C1 segment of cervical spinal cord (tissue), 14 donors: ENCODE results near the gene PTPN11.
"Not testable (repeated sequence)": the region's sequence is repeated elsewhere in the genome, so short reads cannot be mapped to it uniquely, and the experiment has no call there.

Source experiments
- DNase-seq, 14 donors: peaks; one replicate each; lab custom pipeline; 2025; lab: John Stamatoyannopoulos, UW

Gene PTPN11

GRCh38 chr12:112448165-112448564 is 29.4 kb downstream of the PTPN11 start:
- DNase-seq, result not testable (repeated sequence)

DNA sequence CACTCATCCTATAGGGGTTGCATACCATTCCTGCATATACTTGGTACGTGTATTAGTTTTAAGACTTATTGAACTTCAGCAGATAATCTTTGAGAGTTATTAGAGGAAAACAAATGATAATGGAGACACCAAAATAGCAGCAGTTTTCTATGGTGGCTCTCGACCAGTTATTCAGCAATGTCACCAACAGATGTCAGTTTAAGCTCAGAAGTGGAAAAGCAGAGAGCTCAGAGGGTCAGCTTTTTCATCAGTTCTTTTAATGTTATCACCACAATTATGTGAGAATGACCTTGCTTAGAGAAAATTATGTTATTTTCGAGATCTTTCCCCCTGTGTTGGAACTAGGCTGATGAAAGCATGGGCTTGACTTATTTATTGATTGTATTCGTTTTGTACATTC is 32.0 kb downstream of the PTPN11 start:
- DNase-seq, result peak in 2 of 14 donors; percentile 2 to 11

GRCh38 chr12:112456029-112456428 is 37.3 kb downstream of the PTPN11 start:
- DNase-seq, result peak in 8 of 14 donors; percentile 1 to 24 (median 10)

- not testable (repeated sequence) for DNase-seq
Observed at GRCh38 chr12:112457142-112457541, 38.4 kb downstream of the PTPN11 start.

DNA sequence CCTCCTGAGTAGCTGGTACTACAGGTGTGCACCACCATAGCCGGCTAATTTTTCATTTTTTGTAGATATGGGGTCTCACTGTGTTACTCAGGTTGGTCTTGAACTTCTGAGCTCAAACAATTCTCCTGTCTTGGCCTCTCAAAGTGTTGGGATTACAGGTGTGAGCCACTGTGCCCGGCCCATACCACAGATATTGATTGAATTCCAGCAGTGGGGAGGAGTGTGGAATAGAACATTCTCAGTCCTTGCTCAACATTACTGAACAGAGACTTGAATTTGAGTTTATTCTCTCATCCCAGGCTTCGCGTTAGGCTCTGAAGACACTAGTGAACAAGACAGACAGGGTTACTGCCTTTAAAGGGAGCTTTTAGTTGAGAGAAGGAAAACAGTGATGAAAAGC is 39.6 kb downstream of the PTPN11 start:
- no peak for DNase-seq

GRCh38 chr12:112458751-112459150 is 40.0 kb downstream of the PTPN11 start:
- no peak for DNase-seq

- no peak for DNase-seq
Observed at GRCh38 chr12:112463478-112463877, 44.7 kb downstream of the PTPN11 start.

- DNase-seq, result no peak
Observed at GRCh38 chr12:112464605-112465004, 45.9 kb downstream of the PTPN11 start.

- DNase-seq, result no peak
Observed at GRCh38 chr12:112466011-112466422, 47.3 kb downstream of the PTPN11 start.

GRCh38 chr12:112466835-112467234 is 48.1 kb downstream of the PTPN11 start:
- DNase-seq, result no peak

- no peak for DNase-seq
Observed at GRCh38 chr12:112468046-112468445, 49.3 kb downstream of the PTPN11 start.

DNA sequence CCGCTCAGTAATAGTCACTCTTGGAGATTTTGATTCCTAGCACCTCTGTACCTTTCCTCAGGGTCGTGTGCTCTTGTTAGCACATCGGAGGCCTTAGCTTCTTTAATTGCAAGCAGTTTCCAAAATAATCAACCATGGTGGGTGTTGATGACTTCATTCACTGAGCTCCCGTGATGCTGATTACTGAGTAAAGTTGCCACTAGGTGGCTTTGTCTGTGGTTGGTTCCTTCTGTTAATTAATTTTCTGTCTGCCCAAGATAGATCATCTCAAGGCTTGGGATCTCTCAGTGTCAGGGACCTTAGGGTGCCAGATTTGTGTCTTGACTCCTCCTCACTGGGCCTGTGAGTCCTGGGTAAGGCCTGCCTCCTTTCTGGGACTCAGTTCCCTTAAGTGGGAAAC is 54.3 kb downstream of the PTPN11 start:
- no peak for DNase-seq

DNA sequence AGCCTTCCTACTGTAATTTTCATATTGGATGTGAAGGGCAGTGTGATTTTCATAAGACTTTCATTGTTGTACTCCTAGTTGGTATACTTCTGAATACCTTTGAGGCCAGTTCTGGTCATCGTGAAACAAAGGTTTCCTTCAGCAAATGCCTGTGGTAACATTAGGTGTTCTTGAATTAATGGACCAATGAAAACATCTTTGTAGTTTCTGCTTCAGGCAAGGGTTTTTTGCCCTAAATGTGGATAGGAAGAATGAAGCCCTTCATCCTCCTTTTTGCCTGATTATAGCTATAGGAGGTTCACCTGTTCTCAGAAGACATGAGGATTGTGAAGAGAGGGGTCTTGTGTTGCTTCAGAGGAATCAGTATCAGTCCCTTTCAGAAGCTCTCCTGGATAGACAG is 60.7 kb downstream of the PTPN11 start:
- no peak for DNase-seq

- no peak for DNase-seq
Observed at GRCh38 chr12:112480931-112481330, 62.2 kb downstream of the PTPN11 start.

- DNase-seq, result peak in 9 of 14 donors; percentile 13 to 44 (median 29)
Observed at GRCh38 chr12:112482733-112483132, 64.0 kb downstream of the PTPN11 start.

DNA sequence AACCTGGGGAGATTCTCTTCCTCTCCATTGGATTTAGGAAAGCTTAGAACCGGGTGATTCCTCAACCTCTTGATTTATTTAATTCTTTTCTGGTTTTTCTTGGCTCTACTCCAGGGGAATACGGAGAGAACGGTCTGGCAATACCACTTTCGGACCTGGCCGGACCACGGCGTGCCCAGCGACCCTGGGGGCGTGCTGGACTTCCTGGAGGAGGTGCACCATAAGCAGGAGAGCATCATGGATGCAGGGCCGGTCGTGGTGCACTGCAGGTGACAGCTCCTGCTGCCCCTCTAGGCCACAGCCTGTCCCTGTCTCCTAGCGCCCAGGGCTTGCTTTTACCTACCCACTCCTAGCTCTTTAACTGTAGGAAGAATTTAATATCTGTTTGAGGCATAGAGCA is 67.6 kb downstream of the PTPN11 start:
- no peak for DNase-seq

- DNase-seq, result peak in 7 of 14 donors; percentile 8 to 52 (median 30)
Observed at GRCh38 chr12:112488257-112488876, 69.6 kb downstream of the PTPN11 start.

- no peak for DNase-seq
Observed at GRCh38 chr12:112489456-112489855, 70.7 kb downstream of the PTPN11 start.

GRCh38 chr12:112496496-112496895 is 77.7 kb downstream of the PTPN11 start:
- no peak for DNase-seq

DNA sequence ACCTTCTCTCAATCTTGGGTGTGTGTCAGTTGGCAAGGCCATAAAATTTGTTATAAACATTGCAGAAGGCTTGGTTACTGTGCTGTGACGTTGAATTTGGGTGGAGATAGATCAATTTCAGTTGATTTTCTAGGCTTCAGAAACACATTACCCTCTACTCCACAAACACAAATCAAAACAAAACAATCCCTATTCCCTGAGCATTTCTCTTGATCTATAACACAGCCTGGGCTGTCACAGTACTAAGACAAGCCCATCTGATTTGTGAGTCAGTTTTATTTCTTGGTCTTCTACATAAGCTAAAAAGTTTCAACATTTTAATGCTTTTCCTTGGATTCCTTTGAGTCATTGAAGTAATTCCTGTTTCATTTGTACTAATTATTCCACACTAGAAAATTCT is 79.8 kb downstream of the PTPN11 start:
- DNase-seq, result no peak

DNA sequence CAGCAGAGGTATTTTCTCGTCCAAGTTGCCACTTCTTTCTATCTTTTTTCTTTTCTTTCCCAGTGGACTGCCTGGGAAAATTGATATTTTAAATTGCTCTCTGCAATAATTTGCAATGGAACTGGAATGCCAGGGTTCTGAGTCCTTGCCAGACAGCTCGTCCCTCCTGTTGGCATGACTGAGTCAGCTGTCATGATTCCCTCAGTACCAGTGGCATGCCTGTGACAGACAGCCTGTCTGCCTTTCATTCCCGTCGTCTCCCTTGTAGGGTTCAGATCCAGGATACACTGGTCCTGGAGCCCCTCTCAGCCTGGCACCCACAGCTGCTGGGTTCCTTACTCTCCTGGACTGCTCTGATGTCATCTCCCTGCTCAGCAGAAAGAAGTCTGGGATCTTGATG is 84.8 kb downstream of the PTPN11 start:
- DNase-seq, result no peak

DNA sequence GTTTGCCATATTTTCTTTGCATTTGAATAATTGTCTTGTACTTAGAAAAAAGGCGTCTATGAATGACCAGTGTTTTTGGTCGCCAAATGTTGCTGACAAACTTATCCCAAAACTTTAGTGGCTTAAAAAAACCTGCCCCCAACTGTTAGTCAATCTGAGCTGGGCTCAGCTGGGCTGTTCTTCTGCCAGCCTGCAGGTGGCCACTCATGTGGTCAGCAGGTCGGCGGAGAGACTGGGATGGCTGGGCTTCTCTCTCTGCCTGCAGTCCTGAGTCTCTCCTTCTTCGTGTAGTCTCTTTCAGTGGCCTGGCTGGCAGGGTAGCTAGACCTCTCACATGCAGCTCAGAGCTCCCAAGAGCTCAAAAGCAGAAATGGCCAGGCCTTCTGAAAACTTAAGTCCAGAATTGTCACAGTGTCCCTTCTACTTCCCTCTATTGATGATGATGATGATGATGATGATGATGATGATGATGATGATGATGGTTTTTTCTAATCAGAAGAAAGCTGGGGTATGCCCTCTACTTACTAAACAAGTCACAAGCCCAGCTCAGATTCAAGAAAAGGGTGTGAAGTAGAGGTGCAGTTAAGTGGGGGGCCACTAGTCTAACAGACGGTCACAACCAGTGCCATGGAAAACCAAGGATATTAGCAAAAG is 87.9 kb downstream of the PTPN11 start:
- DNase-seq, result no peak

DNA sequence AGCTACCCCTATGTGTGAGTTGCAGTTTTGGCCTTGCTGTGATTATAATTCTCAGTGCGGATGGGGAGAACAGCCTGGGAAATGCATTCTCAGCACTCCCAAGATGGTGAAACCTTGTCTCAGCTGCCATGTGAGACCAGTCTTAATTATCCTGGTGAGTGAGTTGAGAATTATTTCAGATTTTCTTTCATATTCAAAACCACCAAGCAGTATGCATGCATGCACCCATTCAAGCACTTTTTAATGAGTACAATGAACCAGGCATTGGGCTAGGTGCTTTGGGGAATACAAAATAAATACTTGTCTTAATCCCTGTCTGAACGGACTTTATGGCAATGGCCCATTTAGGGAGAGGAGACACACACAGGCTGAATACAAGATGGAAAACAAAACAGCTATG is 94.7 kb downstream of the PTPN11 start:
- DNase-seq, result no peak

DNA sequence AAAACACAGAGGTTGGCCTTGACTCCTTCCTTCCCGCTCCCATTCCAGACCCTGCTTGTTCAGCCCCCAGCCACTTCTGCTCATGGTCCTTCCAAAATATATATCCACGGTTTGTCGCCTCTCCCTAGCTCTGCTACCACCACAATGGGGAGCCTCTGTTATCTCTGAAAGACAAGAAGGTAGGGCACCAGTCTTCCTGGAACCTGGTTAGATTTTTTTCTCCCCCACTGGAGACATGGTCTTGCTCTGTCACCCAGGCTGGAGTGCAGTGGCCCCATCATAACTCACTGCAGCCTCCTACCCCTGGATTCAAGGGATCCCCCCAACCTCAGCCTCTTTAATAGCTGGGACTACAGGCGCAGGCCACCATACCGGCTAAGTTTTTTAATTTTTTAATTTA is 95.7 kb downstream of the PTPN11 start:
- no peak for DNase-seq
